ACC112 (cell line): ENCODE results near the gene TCOF1.

Experiments
- H2AFZ ChIP-seq: fragments of 200-600 bp; sonication (generic); one replicate; pipeline ENCODE4 v1.6.0; 2017; ENCODE audit warnings: antibody characterized with exemption, low read length; ENCODE audit not compliant: unreplicated experiment
- H3K27ac ChIP-seq: fragments of 200-600 bp; sonication (generic); 2 replicates; pipeline ENCODE4 v1.5.1; 2014; ENCODE audit warnings: low read depth, mild to moderate bottlenecking, antibody characterized with exemption, low read length, moderate library complexity
- H3K27me3 ChIP-seq: fragments of 200-600 bp; sonication (generic); 2 replicates; pipeline ENCODE4 v1.6.1; 2014; ENCODE audit warnings: mild to moderate bottlenecking, antibody characterized with exemption, low read length, moderate library complexity, mixed read lengths; ENCODE audit not compliant: insufficient read depth
- H3K36me3 ChIP-seq: fragments of 200-600 bp; sonication (generic); 2 replicates; pipeline ENCODE4 v1.6.1; 2016; ENCODE audit warnings: mild to moderate bottlenecking, antibody characterized with exemption, low read length, moderate library complexity, mixed read lengths; ENCODE audit not compliant: insufficient read depth
- H3K4me1 ChIP-seq: fragments of 200-600 bp; sonication (generic); one replicate; pipeline ENCODE4 v1.6.1; 2016; ENCODE audit warnings: low read length, mixed read lengths; ENCODE audit not compliant: insufficient read depth, unreplicated experiment, control insufficient read depth
- H3K4me3 ChIP-seq: fragments of 200-600 bp; sonication (generic); 2 replicates; pipeline ENCODE4 v1.5.1; 2014; ENCODE audit warnings: mild to moderate bottlenecking, low read depth, low read length
- H3K79me2 ChIP-seq: fragments of 200-600 bp; sonication (generic); one replicate; pipeline ENCODE4 v1.6.0; 2016; ENCODE audit warnings: low read length; ENCODE audit not compliant: control insufficient read depth, unreplicated experiment, insufficient read depth

TCOF1 gene

DNA sequence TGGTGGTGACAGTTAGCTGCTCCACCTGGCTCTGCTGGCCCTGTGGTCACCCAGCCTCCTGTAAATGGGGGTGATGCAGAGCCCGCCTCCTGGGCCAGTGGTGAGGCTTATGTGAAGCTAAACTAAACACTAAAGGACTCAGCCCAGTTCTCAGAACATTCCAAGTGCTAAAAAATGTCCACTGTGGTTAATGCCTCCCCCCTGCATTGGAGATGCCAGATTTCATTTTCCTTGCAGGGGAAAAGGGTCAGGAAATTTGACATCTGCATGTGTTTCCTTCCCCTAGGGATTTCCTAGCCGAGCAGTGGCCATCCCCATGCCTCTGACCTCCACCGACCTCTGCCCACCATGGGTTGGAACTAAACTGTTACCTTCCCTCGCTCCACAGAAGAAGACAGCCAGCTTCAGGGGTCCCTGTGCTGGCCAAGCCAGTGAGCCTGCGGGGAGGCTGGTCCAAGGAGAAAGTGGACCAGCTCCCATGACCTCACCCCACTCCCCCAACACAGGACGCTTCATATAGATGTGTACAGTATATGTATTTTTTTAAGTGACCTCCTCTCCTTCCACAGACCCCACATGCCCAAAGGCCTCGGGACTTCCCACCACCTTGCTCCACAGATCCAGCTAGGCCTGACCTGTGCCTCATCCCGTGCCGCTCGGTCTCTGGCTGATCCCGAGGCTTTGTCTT, 42.2 kb downstream of the TCOF1 start:
- H3K4me1 ChIP-seq, result no peaks in the 10 kb centered on the region
- H3K4me3 ChIP-seq, result no peak overlapping the region
- H3K36me3 ChIP-seq, result peaks cover 26% of the 10 kb centered on the region; the same call in 1 of the 2 replicates
- no peak overlapping the region for H2AFZ ChIP-seq
- no peaks in the 10 kb centered on the region for H3K27me3 ChIP-seq
- no peaks in the 10 kb centered on the region for H3K79me2 ChIP-seq
- H3K27ac ChIP-seq, result no peak overlapping the region

DNA sequence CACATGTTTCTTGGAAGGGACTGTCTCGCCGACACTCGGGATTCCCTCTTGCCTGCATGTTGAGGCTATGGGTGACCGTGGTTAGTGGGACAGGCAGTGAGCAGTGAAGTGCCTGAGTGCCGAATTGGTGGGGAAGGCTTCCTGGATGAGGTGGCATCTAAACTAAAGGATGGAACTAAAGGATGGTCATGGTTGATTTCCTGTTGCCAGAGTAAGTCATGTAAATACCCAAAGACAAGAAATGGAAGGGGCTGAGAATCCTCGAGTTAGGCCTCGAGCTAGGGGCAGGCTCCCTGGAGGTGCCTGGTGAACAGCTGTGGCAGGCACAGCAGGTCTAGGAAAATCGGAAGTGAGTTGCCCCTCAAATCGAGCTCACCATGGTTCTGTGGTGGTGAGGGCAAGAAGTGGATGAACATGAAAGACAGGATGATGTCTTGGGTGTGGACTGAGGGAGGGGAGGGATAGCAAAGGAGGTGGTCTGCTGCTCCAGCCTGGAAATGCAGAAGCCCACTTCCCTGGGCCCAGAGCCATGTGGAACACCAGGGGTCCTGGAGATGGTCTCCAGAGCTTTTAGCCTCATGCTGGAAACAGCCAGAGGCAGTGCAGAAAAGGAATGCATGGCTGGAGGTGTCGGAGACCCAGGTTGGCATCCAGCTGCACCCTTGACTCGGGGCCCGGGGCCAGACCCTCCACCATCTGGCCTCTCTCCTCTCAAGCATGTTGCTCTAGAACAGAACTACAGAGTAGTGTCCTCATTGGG, 43.0 kb downstream of the TCOF1 start:
- H3K27me3 ChIP-seq, result no peaks in the 10 kb centered on the region
- H3K36me3 ChIP-seq, result peaks cover 24% of the 10 kb centered on the region; the same call in 1 of the 2 replicates
- H2AFZ ChIP-seq, result no peak overlapping the region
- no peak overlapping the region for H3K4me3 ChIP-seq
- H3K4me1 ChIP-seq, result no peaks in the 10 kb centered on the region
- H3K27ac ChIP-seq, result no peak overlapping the region
- no peaks in the 10 kb centered on the region for H3K79me2 ChIP-seq

DNA sequence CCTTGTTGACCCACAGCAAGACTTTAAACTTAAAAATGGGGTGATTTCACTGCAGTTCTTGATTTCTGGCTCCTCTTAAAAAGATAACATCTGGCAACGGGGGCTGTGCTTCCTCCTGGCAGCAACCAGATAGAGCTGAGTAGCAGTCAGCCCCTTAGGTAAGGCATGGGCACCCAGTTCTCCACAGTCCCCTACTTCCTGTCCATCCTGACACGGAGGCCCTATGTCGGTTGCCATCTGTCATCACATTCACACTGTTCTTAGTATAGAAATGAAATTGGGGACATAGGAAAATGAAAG, 43.5 kb downstream of the TCOF1 start:
- Histone ChIP-seq H3K27me3 (no peaks in the 10 kb centered on the region), H3K27ac (no peak overlapping the region), H3K36me3 (peaks cover 18% of the 10 kb centered on the region; the same call in 1 of the 2 replicates)

DNA sequence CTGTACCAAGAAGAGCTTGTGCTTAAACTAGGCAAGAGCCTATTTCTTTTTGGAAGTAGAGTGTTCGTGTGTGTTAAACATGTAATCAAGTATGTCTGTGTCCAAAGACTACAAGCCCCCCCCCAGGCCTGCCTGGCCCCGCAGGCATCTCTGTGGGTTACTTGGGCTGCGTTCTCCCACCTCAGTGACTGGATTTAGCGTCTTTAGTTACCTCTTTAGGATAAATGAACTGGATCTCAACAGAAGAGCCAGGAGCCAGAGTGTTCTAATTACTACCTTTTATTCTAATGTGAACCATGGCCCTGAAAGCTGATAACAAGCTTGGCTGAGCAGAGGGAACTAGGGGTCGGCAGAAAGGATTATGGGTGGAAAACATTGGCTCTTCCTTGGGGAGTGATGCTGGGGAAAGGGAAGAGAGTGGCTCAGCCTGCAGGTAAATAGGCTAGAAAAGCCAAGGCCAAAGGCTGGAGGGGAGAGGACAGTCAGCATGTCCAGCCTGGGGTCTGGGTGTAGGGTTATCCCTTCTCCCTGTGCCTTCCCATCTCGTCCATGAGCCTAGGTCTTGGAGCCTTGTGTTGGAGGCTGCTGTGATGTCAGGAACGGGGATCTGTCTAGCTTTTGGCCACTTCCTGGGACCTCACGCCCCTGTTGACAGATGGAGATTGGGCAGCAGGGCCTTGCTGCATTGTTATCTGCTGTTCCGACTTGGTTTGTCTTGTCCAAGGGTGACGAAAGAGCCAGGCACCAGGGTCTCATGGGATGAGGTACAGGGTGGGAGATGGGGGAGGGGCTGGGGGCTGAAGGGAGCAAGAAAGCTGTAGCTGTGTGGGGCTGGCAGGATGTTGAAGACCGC, 44.1 kb downstream of the TCOF1 start:
- Histone ChIP-seq H2AFZ (no peak overlapping the region), H3K4me3 (no peak overlapping the region), H3K36me3 (peaks cover 13% of the 10 kb centered on the region; the same call in 1 of the 2 replicates), H3K27me3 (no peaks in the 10 kb centered on the region), H3K4me1 (no peaks in the 10 kb centered on the region), H3K27ac (no peak overlapping the region), H3K79me2 (no peaks in the 10 kb centered on the region)

More for the DNA sequence above, 43.5 kb downstream of the TCOF1 start:
- Histone ChIP-seq H3K4me1 (no peaks in the 10 kb centered on the region), H3K4me3 (no peak overlapping the region), H2AFZ (no peak overlapping the region), H3K79me2 (no peaks in the 10 kb centered on the region)

DNA sequence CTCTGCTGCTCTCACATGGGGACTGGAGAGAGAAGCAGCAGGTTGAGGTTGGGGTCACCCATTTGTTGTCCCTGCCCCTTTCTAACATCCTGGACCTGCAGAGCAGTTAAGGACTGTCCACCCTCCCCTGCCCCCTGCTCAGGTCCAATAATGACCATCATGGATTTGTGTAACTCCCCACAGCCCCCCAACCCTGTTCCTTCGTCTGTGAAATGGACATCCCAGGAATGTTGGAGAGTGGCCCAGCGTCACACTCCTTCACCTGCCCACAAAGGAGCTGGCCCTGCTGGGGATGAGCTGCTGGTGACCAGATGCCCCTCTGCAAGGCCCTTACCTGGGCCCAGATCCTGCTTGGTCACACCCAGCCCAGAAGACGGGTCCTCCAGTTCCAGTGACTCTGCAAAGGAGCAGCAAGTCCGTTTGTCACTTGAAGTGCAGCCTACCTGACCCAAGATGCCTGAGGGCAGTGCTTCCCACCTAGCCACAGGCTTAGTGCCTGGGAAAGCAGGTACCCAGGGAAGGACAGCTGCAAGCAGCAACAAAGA, 44.8 kb downstream of the TCOF1 start:
- Histone ChIP-seq H2AFZ (no peak overlapping the region), H3K27me3 (no peaks in the 10 kb centered on the region), H3K36me3 (peaks cover 11% of the 10 kb centered on the region; the same call in 1 of the 2 replicates), H3K4me1 (no peaks in the 10 kb centered on the region), H3K79me2 (no peaks in the 10 kb centered on the region), H3K27ac (no peak overlapping the region), H3K4me3 (no peak overlapping the region)

DNA sequence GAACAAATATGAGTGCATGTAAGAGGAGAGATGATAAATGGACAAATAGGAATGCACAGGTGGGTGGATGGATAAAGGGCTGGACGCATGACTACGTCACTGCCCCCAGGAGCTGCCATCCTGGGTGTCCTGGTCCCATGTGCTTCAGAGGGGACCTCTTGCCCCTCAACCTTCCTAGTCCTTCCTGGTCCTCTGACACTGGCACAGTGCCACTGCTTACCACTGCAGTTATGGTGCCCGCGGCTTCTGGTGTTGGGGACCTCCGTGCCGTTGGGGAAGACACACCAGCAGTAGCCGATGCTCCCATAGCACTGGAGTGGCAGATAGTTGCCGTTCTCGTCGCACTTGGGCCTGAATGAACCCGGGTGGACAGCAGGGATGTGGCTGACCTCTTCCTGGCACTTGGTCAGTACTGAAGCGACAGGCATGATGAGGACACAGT, 45.4 kb downstream of the TCOF1 start:
- H3K79me2 ChIP-seq, result no peaks in the 10 kb centered on the region
- H3K27ac ChIP-seq, result no peak overlapping the region
- no peaks in the 10 kb centered on the region for H3K4me1 ChIP-seq
- peaks cover 9% of the 10 kb centered on the region; the same call in 1 of the 2 replicates for H3K36me3 ChIP-seq
- H3K4me3 ChIP-seq, result no peak overlapping the region
- no peaks in the 10 kb centered on the region for H3K27me3 ChIP-seq
- no peak overlapping the region for H2AFZ ChIP-seq

DNA sequence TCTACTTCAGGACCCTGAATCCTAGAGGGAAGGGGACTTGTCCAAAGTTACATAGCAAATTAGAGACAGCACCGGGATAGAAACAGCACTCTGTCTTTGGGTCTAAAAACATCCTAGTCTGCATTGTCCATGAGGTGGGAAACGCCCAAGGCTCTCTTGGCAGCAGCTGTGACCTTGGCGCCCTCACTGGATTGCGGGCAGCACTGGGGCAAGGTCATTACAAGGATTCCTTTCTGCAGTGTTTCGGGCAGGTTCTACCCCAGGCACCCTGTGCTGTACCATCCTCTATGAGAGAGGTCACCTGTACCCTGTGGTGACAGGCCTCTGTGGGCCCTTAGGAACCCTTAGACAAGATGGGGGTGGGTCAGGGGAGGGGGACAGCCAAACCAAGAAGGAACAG, 46.6 kb downstream of the TCOF1 start:
- Histone ChIP-seq H3K27me3 (no peaks in the 10 kb centered on the region), H3K27ac (no peak overlapping the region), H3K4me1 (no peaks in the 10 kb centered on the region), H3K36me3 (peaks cover 9% of the 10 kb centered on the region; the same call in 1 of the 2 replicates), H3K4me3 (no peak overlapping the region), H2AFZ (no peak overlapping the region), H3K79me2 (no peaks in the 10 kb centered on the region)

DNA sequence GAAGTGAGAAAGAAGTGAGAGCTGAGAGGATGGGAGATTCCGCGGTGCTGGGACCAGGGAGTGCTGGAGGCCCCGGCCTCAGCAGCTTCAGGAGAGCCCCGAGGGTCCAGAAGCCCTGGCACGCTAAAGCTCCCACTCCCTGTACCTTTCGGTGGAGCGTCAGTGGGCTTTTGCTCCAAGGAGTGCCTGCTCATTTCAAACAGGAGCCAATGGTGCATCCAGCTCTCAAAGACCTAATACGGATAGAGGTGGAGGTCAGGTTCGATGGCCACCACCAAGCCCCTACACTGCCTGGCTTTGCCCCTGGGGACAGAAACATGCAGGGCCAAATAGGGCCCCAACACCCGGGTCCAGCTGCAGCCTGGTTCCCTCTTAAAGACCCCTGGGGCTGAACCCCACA, 47.0 kb downstream of the TCOF1 start:
- Histone ChIP-seq H2AFZ (no peak overlapping the region), H3K27ac (no peak overlapping the region), H3K27me3 (no peaks in the 10 kb centered on the region), H3K36me3 (peaks cover 7% of the 10 kb centered on the region; the same call in 1 of the 2 replicates), H3K4me1 (no peaks in the 10 kb centered on the region), H3K79me2 (no peaks in the 10 kb centered on the region), H3K4me3 (no peak overlapping the region)

DNA sequence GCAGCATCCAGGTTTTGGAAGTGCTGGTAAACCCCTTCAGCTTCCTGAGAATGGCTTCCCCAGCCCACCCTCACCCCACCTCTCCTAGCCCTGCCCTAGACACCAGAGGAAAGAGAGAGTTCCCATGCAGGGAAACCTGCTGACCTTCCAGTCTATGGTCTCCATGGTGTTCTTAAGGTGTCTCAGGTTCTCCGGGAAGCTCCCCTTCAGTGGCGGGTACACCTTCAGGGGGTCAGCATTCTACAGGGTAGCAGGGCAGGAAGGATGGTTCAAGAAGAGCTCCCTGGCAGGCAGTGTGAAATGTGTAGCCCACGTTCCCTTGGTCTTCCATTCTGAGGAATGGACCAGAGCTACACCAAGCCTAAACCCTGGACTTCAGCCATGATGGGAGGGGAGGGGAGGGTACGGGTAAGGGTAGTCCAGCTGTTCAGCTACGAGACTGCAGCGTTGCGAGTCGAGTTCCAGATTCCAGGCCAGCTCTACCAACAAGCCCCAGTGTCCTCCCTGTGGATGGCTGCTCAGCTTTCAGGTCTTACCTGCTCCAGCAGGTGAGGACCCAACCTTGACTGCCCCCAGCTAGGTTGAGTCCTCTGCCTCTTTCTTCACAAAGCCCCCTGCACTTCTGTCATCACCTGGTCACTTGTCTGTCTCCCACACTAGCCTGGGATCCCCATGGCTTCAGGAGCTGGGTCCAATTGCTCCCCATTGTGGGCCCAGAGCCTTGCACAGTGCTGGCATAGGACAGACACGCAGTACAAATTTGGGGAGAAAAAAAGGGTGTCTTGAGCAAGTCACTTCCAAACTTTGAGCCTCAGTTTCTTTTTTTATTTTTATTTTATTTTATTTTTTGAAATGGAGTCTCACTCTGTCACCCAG, 47.7 kb downstream of the TCOF1 start:
- Histone ChIP-seq H3K4me1 (no peaks in the 10 kb centered on the region), H3K4me3 (no peak overlapping the region), H3K27ac (no peak overlapping the region), H3K27me3 (no peaks in the 10 kb centered on the region), H3K79me2 (no peaks in the 10 kb centered on the region), H2AFZ (no peak overlapping the region), H3K36me3 (peaks cover 5% of the 10 kb centered on the region; the same call in 1 of the 2 replicates)
